Stimulated activated CD8-positive, alpha-beta memory T cell treated with anti-CD3 and anti-CD28 coated beads, Interleukin-15, amount 100 ng/mL, for 1 hour (primary cell): ENCODE data around the gene CLMP.
"Not testable (repeated sequence)": the region's sequence is repeated elsewhere in the genome, so short reads cannot be mapped to it uniquely, and the experiment has no call there.

Experiments used
- DNase-seq: peaks from one replicate; pipeline ENCODE4 v3.0.0-alpha.2; 2020; ENCODE audit warnings: low read depth

Gene CLMP

DNA sequence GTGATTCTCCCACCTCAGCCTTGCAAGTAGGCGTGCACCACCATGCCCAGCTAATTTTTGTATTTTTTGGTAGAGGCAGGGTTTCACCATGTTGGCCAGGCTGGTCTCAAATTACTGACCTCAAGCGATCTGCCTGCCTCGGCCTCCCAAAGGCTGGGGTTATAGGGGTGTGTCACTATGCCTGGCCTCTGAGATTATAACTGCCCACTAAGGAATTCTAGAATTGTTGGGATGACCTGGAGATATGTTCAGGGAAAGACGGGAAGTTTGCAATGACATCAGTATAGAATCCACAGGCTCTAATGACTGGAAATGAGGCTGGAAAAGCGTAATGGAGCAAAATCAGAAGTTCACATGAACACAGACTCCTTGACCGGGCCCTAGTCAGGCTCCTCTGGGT lies 62.2 kb downstream of the CLMP start:
- no peak for DNase-seq

DNA sequence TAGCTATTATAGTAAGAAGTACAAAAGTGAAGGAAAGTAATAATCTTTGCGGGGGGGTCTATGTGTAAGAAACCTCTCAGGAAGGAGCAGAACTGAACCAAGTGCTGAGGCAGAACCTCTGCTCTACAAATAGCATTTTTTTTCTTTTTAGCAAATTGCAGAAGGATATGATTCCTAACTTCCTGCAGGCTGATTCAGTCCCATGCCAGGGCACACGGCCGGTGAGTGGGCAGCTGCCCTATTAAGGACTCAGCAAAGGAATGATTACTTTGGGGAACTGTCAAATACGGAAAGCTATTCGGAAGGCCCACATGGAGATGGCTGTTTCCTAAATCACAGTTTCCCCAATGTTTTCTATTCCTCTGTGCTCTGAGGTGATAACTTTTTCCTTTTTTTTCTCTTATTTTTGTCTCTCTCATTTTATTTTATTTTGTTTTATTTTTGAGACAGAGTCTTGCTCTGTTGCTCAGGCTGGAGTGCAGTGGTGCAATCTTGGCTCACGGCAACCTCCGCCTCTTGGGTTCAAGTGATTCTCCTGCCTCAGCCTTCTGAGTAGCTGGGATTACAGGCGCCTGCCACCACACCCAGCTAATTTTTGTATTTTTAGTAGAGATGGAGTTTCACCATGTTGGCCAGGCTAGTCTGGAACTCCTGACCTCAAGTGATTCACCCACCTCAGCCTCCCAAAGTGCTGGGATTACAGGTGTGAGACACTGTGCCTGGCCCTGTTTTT lies 62.8 kb downstream of the CLMP start:
- DNase-seq, result not testable (repeated sequence)

- no peak for DNase-seq
Observed at GRCh38 chr11:123129920-123130319, 65.1 kb downstream of the CLMP start.

DNA sequence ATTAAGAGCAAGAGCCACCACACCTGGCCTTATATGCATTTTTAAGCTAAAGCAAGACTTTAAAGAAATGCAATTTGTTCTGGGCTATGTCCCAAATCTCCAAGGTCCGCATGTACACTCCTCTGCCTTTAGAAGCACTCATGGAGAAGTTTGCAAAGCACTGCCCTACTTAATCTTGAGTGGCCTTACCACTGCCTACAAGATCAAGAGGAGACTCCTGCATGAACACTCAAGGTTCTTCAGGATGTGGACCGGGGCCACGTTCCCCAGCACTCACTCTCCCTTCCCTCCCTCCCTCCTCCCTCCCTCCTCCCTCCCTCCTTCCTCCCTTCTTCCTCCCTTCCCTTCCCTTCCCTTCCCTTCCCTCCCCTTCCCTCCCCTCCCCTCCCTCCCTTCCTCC lies 69.9 kb downstream of the CLMP start:
- no peak for DNase-seq

DNA sequence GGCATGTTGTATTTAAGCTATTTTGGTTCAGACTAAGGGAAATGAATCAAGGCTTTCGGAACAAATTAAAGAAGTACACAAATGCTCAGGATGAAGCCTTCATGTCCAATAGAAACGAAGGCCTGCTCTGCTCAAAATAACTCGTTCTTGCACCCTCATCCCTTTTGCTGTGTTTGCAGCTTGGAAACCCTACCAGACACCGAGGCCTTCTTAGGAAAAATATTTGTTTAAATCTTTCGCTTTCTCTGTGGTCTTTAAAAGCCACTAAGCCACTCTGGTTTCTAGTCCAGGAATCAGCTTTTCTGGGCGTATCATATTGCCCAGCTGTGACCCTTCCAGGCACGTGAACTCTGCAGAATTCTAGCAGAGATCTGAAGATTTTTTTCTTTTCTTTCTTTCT lies 72.2 kb downstream of the CLMP start:
- no peak for DNase-seq

GRCh38 chr11:123122341-123122740 lies 72.7 kb downstream of the CLMP start:
- no peak for DNase-seq

DNA sequence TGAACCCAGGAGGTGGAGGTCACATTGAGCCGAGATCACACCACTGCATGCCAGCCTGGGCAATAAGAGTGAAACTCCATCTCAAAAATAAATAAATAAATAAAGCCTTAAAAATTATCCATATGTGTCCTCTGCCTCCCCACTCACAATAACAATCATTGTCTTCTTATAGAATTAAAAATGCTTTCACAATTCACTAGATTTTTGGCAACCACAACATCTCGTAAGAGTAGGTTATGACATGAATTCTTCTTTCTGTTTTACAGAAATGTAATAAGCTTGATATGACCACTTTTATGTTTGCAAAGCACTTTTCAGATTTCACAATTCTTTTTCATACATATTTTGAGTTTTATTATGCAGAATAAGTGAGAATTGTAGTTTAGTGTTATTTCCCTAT lies 78.6 kb downstream of the CLMP start:
- DNase-seq, result no peak

DNA sequence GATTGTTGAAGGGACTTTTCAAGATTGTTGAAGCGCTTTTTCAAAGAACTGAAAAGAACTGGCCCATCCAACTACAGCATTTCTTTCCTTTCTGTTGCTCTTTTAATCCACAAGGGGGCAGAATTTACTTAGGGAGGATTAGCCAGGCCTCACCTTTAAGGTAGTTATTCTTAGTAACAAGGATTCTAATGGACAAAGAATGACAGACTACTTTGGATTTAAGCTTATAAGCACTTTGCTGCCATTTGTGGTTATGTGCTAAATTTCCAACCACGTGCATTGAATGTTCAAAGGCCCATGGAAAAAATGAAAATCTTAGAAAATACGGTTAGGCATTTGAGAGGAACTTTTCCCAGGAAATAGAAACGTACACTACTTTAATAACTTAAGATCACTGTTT lies 83.6 kb downstream of the CLMP start:
- no peak for DNase-seq

DNA sequence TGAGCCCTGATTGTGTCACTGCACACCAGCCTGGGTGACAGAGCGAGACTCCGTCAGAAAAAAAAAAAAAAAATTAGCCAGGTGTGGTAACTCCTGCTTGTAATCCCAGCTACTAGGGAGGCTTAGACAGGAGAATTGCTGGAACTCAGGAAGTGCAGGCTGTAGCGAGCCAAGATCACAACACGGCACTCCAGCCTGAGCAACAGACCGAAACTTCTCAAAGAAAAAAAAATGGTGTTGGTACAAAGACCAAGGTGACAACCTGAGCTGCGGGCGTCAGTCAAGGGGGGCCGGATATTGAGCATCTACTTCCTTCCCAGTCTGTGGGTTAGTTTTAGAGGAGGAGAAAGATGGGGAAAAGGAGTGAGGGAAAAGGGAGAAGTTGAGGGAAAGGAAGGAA lies 84.7 kb downstream of the CLMP start:
- no peak for DNase-seq

DNA sequence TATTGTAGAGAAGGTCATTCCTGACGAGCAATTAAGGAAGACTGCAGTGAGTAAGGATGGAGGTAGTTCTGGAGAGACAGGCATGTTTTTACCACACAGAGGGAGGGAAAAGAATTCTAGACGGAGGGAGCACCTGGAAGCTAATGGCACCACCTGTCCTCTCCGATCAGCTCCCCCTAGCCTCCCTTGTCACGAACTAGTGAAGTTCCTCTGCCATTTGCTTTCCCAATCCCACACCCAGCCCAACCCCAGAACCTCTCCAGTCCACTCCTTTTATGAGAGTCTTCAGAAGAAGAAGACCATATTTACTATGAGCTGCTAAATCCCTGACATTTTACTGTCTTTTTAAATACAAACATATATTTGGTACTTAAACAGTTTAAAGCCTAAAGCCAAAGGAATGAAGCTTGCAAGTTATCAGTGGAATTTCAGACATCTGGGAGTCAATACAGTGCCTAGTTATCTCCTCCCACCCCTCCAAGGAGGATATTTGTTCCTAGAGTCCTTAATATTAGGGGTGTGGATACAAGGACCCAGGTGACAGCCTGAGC lies 87.0 kb downstream of the CLMP start:
- DNase-seq, result no peak

- no peak for DNase-seq
Observed at GRCh38 chr11:123104697-123105096, 90.4 kb downstream of the CLMP start.

DNA sequence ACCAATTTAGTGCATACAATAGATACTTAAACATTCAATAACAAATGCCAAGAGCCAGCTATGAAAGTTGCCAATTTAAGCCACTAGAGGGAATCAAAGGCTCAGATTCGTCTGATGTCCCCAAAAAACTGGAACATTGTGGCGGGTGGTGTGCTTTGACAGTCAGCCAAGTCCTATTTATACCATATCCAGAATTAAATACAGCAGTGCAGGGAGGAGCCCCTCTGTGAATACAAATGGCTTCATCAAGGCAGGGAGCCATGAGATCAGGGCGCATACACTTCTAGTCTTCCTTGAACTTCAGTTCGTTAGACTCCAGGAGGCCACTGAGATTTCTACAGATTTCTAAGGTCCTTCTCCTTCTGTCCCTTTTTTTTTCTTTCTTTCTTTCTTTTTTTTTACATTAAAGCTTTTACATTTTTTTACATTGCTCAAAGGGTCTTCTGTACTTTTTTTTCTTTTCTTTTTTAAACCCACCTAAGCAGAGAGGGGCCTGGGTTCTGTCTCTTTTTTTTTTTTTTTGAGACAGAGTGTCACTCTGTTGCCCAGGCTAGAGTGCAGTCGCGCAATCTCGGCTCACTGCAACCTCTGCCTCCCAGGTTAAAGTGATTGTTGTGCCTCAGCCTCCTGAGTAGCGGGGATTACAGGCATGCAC lies 91.6 kb downstream of the CLMP start:
- peak; percentile 2 for DNase-seq

- DNase-seq, result no peak
Observed at GRCh38 chr11:123100379-123101085, 94.5 kb downstream of the CLMP start.

- no peak for DNase-seq
Observed at GRCh38 chr11:123098990-123099389, 96.1 kb downstream of the CLMP start.

- no peak for DNase-seq
Observed at GRCh38 chr11:123093739-123094138, 101.3 kb downstream of the CLMP start.

- no peak for DNase-seq
Observed at GRCh38 chr11:123091506-123091905, 103.5 kb downstream of the CLMP start.

GRCh38 chr11:123090168-123090567 lies 104.9 kb downstream of the CLMP start:
- DNase-seq, result not testable (repeated sequence)

DNA sequence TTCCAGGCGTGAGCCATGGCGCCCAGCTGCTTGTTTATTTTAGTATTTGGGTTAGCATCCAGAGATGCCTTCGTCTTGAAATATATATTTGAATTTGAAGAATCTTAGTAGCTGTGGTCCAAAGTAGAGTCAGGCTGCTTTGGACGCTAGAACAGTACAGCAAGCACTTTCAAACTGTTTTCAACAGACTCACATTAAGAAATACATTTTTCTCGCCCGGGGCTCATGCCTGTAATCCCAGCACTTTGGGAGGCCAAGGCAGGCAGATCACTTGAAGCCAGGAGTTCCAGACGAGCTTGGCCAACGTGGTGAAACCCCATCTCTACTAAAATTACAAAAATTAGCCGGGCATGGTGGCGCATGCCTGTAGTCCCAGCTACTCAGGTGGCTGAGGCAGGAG lies 106.2 kb downstream of the CLMP start:
- not testable (repeated sequence) for DNase-seq

DNA sequence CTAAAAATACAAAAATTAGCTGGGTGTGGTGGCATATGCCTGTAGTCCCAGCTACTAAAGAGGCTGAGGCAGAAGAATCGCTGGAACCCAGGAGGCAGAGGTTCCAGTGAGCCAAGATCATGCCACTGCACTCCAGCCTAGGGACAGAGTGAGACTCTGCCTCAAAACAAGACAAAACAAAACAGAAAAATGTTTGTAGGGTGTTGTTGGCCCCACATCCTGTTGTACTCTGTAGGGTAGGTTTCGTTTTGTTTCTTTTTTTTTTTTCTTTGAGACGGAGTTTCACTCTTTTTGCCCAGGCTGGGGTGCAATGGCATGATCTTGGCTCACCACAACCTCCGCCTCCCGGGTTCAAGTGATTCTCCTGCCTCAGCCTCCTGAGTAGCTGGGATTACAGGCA lies 107.4 kb downstream of the CLMP start:
- not testable (repeated sequence) for DNase-seq

GRCh38 chr11:123086305-123086704 lies 108.7 kb downstream of the CLMP start:
- DNase-seq, result no peak

DNA sequence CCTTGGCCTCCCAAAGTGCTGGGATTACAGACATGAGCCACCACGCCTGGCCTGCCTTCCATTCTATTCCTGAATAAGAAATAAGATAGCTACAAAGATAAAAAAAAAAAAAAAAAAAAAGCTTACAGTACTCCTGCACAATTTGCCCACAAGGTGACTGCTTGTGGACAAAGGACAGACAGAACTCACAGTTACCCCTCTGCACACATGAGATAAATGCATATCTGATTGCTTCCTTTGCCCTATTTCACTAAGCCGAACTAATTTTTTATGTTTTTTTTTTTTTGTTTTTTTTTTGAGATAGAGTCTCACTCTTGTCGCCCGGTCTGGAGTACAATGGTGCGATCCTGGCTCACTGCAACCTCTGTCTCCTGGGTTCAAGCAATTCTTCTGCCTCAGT lies 109.6 kb downstream of the CLMP start:
- DNase-seq, result no peak

GRCh38 chr11:123084454-123084853 lies 110.6 kb downstream of the CLMP start:
- no peak for DNase-seq

DNA sequence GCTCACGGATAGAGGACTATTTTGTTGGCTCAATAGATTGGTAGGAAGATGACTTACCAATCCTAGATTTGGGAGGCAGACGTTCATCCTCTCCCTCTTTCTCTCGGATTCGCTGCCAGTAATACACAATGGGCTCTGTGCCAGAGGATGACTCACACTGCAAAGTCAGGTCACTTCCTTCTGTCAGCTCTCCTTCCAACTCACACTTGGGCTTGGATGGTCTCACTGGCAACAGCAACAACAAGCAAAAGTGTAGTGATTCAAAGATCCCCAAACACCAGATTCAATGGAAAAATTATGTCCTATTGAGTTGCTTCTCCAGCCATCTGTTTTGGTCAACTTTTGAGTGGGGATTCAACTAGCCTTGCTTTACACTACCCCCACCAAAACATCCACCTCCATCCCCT lies 111.4 kb downstream of the CLMP start:
- DNase-seq, result peak; percentile 43
